PC-9 (cell line): Measurements from ENCODE around the gene RPS13. TPM values are rescaled to one million over a fixed set of nuclear protein-coding genes. Genes with fewer than 3 reads are reported as not detected.
"Not testable (repeated sequence)": the region's sequence is repeated elsewhere in the genome, so short reads cannot be mapped to it uniquely, and the experiment has no call there.

Source experiments
- BruUV-seq: library from RNA; stranded (reverse); fragments of 400-500 nt; replicated peaks from 2 replicates; lab custom pipeline; 2021; lab: Mats Ljungman, UMichigan
- CTCF ChIA-PET: fragments of 300-600 bp; sonication (Branson Sonifier 250); formaldehyde crosslinking; loops from one replicate; lab custom pipeline; 2022; ENCODE audit warnings: antibody characterized with exemption; lab: Charles Lee
- POLR2A ChIA-PET: fragments of 300-600 bp; sonication (Branson Sonifier 250); formaldehyde crosslinking; loops from one replicate; lab custom pipeline; 2022; ENCODE audit warnings: antibody characterized with exemption; ENCODE audit not compliant: unreplicated experiment; lab: Charles Lee
- DNase-seq, 2 experiments: peaks; one replicate each; pipeline versions ENCODE4 v3.0.0 to v3.0.0-alpha.2; 2015 to 2022; ENCODE audit warnings: mixed read lengths in 1 of 2
- H2AFZ ChIP-seq: fragments of 200-600 bp; sonication (generic); 2 replicates; pipeline ENCODE4 v1.8.1; 2017; ENCODE audit warnings: antibody characterized with exemption
- H3F3A ChIP-seq: fragments of 200-600 bp; sonication (generic); 2 replicates; pipeline ENCODE4 v1.8.1; 2017; ENCODE audit warnings: antibody characterized with exemption, mild to moderate bottlenecking, low read depth; ENCODE audit not compliant: insufficient read depth
- H3K27ac ChIP-seq: fragments of 200-600 bp; sonication (generic); 2 replicates; pipeline ENCODE4 v1.6.1; 2016; ENCODE audit warnings: mixed run types
- H3K27me3 ChIP-seq: fragments of 200-600 bp; sonication (generic); 2 replicates; pipeline ENCODE4 v1.6.1; 2016; ENCODE audit warnings: low read depth, mixed run types; ENCODE audit not compliant: insufficient read depth
- H3K36me3 ChIP-seq: fragments of 200-600 bp; sonication (generic); 2 replicates; pipeline ENCODE4 v1.6.1; 2016; ENCODE audit warnings: low read depth, mixed run types
- H3K4me1 ChIP-seq: fragments of 200-600 bp; sonication (generic); replicated peaks from 2 replicates; pipeline ENCODE4 v1.6.1; 2016; ENCODE audit warnings: mixed run types; ENCODE audit not compliant: insufficient read depth
- H3K4me2 ChIP-seq: fragments of 200-600 bp; sonication (generic); 2 replicates; pipeline ENCODE4 v1.6.1; 2017; ENCODE audit warnings: mixed run types
- H3K4me3 ChIP-seq: fragments of 200-600 bp; sonication (generic); 2 replicates; pipeline ENCODE4 v1.6.1; 2016; ENCODE audit warnings: mixed run types
- H3K79me2 ChIP-seq: fragments of 200-600 bp; sonication (generic); 2 replicates; pipeline ENCODE4 v1.6.1; 2017; ENCODE audit warnings: low read depth, mixed run types
- H3K9me2 ChIP-seq: fragments of 200-600 bp; sonication (generic); 2 replicates; pipeline ENCODE4 v1.8.1; 2017; ENCODE audit warnings: mild to moderate bottlenecking; ENCODE audit not compliant: insufficient read depth
- H3K9me3 ChIP-seq: fragments of 200-600 bp; sonication (generic); 2 replicates; pipeline ENCODE4 v1.8.1; 2016; ENCODE audit warnings: low read depth; ENCODE audit not compliant: insufficient read depth
- H4K20me1 ChIP-seq: fragments of 200-600 bp; sonication (generic); 2 replicates; pipeline ENCODE4 v1.8.1; 2017; ENCODE audit not compliant: insufficient read depth
- EZH2 ChIP-seq: fragments of 200-600 bp; sonication (generic); IDR thresholded peaks from 2 replicates; pipeline ENCODE4 v1.8.0; 2017; ENCODE audit warnings: antibody characterized with exemption, low read depth
- intact Hi-C: fragments of 100-400 bp; cut with micrococcal nuclease; formaldehyde crosslinking; loops from one replicate; pipeline ENCODE4 v1.10.0; 2022; ENCODE audit not compliant: unreplicated experiment
- total RNA-seq: library from RNA; stranded (reverse); gene quantifications from 2 replicates; pipeline ENCODE4 v1.2.3, GENCODE V29; 2021
- TF ChIP-seq, protein P1 (sequence below): fragments of 200-600 bp; sonication (generic); conservative IDR thresholded peaks from 2 replicates; pipeline ENCODE4 v1.6.1; 2017; ENCODE audit warnings: mixed run types, antibody characterized with exemption, mild to moderate bottlenecking, moderate library complexity

RPS13 gene
- total RNA-seq, 1 experiment from 2014 or later: 839 TPM

DNA sequence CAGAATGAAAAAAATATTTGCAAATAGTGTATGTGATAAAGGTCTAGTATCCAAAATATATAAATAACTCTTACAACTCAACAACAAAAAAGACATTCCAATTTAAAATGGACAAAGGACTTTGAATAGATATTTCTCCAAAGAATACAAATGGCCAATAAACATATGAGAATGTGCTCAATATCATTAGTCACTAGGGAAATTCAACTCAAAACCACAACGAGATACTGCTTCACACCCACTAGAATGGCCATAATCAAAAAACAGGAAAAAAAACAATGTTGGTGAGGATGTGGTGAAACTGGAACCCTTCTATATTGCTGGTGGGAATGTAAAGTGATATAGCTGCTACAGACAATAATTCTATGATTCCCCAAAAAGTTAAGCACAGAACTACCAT is 38.6 kb upstream of the RPS13 start:
- H3K4me2 ChIP-seq: no peak overlapping the region
- DNase-seq: no peak
- no peak overlapping the region for H3K4me3 ChIP-seq
- H3K36me3 ChIP-seq: peaks cover 13% of the 10 kb centered on the region
- no peak for TF ChIP-seq EZH2
- TF ChIP-seq, protein P1, sequence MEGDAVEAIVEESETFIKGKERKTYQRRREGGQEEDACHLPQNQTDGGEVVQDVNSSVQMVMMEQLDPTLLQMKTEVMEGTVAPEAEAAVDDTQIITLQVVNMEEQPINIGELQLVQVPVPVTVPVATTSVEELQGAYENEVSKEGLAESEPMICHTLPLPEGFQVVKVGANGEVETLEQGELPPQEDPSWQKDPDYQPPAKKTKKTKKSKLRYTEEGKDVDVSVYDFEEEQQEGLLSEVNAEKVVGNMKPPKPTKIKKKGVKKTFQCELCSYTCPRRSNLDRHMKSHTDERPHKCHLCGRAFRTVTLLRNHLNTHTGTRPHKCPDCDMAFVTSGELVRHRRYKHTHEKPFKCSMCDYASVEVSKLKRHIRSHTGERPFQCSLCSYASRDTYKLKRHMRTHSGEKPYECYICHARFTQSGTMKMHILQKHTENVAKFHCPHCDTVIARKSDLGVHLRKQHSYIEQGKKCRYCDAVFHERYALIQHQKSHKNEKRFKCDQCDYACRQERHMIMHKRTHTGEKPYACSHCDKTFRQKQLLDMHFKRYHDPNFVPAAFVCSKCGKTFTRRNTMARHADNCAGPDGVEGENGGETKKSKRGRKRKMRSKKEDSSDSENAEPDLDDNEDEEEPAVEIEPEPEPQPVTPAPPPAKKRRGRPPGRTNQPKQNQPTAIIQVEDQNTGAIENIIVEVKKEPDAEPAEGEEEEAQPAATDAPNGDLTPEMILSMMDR: no peak
- intact Hi-C loops: no loop called here
- BruUV-seq: no TSS peak
- peaks cover 13% of the 10 kb centered on the region; the same call in 1 of the 2 replicates for H3F3A ChIP-seq
- no peaks in the 10 kb centered on the region for H3K9me2 ChIP-seq
- ChIA-PET POLR2A (interaction anchor here (0.6 kb wide), 1 partner anchor 37 kb away, joined by 3 read pairs; no protein-coding TSS in a partner anchor), CTCF (no interaction called here)
- H3K9me3 ChIP-seq: no peaks in the 10 kb centered on the region
- H3K27me3 ChIP-seq: no peaks in the 10 kb centered on the region
- no peaks in the 10 kb centered on the region for H4K20me1 ChIP-seq
- no peaks in the 10 kb centered on the region for H3K4me1 ChIP-seq
- H3K79me2 ChIP-seq: no peaks in the 10 kb centered on the region
- H3K27ac ChIP-seq: no peak overlapping the region
- no peak overlapping the region for H2AFZ ChIP-seq

DNA sequence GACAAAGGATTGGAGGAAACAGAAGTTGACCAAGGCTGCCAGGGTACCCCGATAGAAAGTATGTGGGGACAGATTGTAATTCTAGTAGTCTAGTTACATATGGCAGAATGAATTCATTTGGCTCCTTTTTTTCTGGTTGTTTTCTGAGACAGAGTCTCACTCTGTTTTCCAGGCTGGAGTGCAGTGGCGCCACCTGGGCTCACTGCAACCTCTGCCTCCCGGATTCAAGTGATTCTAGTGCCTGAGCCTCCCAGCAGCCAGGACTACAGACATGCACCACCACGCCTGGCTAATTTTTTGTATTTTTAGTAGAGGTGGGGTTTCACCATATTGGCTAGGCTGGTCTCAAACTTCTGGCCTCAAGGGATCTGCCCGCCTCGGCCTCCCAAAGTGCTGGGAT is 30.3 kb upstream of the RPS13 start:
- H3K9me2 ChIP-seq, H3K9me3 ChIP-seq, H2AFZ ChIP-seq, H3K4me3 ChIP-seq, H3K79me2 ChIP-seq, H3F3A ChIP-seq, H3K27ac ChIP-seq, H4K20me1 ChIP-seq, CTCF ChIA-PET, H3K27me3 ChIP-seq, BruUV-seq, POLR2A ChIA-PET, H3K4me2 ChIP-seq, H3K4me1 ChIP-seq, intact Hi-C loops: not testable (repeated sequence)
- DNase-seq: peak in 1 of 2 experiments; percentile 14
- TF ChIP-seq, protein P1: peak; percentile 50; the same call in 1 of the 2 replicates
- peaks cover 29% of the 10 kb centered on the region for H3K36me3 ChIP-seq

DNA sequence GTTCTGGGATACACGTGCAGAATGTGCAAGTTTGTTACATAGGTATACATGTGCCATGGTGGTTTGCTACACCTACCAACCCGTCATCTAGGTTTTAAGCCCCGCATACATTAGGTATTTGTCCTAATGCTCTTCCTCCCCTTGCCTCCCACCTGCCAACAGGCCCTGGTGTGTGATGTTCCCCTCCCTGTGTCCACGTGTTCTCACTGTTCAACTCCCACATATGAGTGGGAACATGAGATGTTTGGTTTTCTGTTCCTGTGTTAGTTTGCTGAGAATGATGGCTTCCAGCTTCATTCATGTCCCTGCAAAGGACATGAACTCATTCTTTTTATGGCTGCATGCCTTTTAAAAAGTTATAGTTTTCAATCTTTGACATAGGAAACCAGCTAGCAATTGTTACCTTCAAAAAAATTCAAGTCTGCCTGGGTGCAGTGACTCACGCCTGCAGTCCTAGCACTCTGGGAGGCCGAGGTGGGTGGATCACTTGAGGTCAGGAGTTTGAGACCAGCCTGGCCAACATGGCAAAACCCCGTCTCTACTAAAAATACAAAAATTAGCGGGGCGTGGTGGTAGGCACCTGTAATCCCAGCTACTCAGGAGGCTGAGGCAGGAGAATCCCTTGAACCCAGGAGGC is 28.1 kb upstream of the RPS13 start:
- peaks cover 26% of the 10 kb centered on the region for H3K36me3 ChIP-seq
- H3K27ac ChIP-seq, H3F3A ChIP-seq, H2AFZ ChIP-seq, DNase-seq, H3K9me2 ChIP-seq, H3K9me3 ChIP-seq, CTCF ChIA-PET, H3K4me3 ChIP-seq, H3K4me2 ChIP-seq, H3K27me3 ChIP-seq, intact Hi-C loops, BruUV-seq, H4K20me1 ChIP-seq, H3K4me1 ChIP-seq, H3K79me2 ChIP-seq: not testable (repeated sequence)
- POLR2A ChIA-PET: interaction anchor here (0.6 kb wide), 1 partner anchor 1503 kb away, joined by 3 read pairs; no protein-coding TSS in a partner anchor
